Cardiac muscle cell (in vitro differentiated cells and primary cell): ENCODE measurements around the gene SIVA1. TPM values are rescaled to one million over a fixed set of nuclear protein-coding genes. Genes with fewer than 3 reads are reported as not detected.

Experiments
- DNase-seq, 2 donors: peaks; one replicate each; pipeline versions ENCODE4 v3.0.0 to v3.0.0-alpha.2; 2010 to 2017; ENCODE audit warnings: low read depth in 1 of 2, low spot score in 1 of 2
- H3K27ac ChIP-seq: fragments of 200-600 bp; sonication (generic); 2 replicates; pipeline ENCODE4 v1.5.1; 2016
- H3K27me3 ChIP-seq: fragments of 200-600 bp; sonication (generic); 2 replicates; pipeline ENCODE4 v1.6.0; 2016; ENCODE audit warnings: control low read depth
- H3K36me3 ChIP-seq: fragments of 200-600 bp; sonication (generic); 2 replicates; pipeline ENCODE4 v1.5.1; 2016; ENCODE audit warnings: control low read depth
- H3K4me1 ChIP-seq: fragments of 200-600 bp; sonication (generic); 2 replicates; pipeline ENCODE4 v1.8.1; 2017; ENCODE audit warnings: low read depth, mild to moderate bottlenecking, mixed run types
- H3K4me3 ChIP-seq: fragments of 200-600 bp; sonication (generic); 2 replicates; pipeline ENCODE4 v1.5.1; 2016; ENCODE audit warnings: mild to moderate bottlenecking
- H3K9me3 ChIP-seq: fragments of 200-600 bp; sonication (generic); 2 replicates; pipeline ENCODE4 v1.5.1; 2017; ENCODE audit warnings: low read depth, mild to moderate bottlenecking, control low read depth
- polyA plus RNA-seq: library from polyadenylated mRNA; unstranded; fragments of >200 nt; fragmentation: Nextera tagmentation; extraction: Ambion mirVana; gene quantifications from 2 replicates; pipeline ENCODE4 v1.2.1, GENCODE V29; 2016
- total RNA-seq: library from RNA; depleted of rRNA; stranded (reverse); fragments of >200 nt; gene quantifications from 2 replicates; pipeline ENCODE4 v1.2.3, GENCODE V29; 2016
- TF ChIP-seq, protein P1 (sequence below): IDR thresholded peaks from 2 replicates; pipeline ENCODE4 v1.5.1; 2012; ENCODE audit warnings: low read depth, mild to moderate bottlenecking, low read length

SIVA1 gene
- total and polyA plus RNA-seq, 2 experiments from 2014 or later: 145 to 278 TPM

DNA sequence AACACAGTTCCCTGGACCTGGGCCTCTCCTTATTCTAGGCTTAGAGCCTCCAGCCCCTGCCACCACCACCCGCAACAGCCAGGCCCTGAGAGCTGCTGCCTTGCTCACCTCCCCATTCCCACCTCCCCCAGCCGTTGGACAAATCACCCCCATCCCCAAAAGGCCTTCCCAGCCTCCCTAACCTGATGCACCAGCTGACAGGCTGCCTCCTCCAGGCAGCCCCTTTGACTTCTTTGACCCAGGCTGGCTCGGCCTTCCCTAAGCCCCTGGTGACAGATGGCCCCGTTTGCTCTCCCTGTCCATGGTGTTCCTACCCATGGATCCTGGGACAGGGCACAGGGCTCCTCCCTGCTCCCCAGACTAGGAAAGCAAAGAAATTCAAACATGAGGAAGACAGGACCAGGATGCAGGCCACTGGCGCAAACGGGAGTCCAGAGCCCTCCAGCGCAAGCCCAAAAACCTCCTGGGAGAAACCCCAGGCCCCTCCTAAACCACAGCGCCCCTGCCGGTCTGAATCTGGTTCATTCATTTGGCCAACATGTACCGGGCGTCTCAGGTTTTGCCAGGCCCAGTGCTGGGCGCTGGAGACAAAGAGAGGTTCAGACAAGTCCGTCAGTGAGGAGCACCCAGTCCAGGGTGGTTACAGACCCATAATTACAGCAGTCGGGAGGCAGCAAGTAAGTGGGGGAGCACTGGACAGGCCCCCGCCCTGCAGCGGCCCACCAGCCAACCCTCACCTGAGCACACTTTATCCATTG lies 40.2 kb downstream of the SIVA1 start:
- Histone ChIP-seq H3K4me3 (no peak overlapping the region), H3K27me3 (no peaks in the 10 kb centered on the region), H3K4me1 (peaks cover 29% of the 10 kb centered on the region), H3K9me3 (no peaks in the 10 kb centered on the region), H3K27ac (no peak overlapping the region), H3K36me3 (peaks cover 6% of the 10 kb centered on the region)
- TF ChIP-seq, protein P1, sequence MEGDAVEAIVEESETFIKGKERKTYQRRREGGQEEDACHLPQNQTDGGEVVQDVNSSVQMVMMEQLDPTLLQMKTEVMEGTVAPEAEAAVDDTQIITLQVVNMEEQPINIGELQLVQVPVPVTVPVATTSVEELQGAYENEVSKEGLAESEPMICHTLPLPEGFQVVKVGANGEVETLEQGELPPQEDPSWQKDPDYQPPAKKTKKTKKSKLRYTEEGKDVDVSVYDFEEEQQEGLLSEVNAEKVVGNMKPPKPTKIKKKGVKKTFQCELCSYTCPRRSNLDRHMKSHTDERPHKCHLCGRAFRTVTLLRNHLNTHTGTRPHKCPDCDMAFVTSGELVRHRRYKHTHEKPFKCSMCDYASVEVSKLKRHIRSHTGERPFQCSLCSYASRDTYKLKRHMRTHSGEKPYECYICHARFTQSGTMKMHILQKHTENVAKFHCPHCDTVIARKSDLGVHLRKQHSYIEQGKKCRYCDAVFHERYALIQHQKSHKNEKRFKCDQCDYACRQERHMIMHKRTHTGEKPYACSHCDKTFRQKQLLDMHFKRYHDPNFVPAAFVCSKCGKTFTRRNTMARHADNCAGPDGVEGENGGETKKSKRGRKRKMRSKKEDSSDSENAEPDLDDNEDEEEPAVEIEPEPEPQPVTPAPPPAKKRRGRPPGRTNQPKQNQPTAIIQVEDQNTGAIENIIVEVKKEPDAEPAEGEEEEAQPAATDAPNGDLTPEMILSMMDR: no peak
- no peak for DNase-seq

DNA sequence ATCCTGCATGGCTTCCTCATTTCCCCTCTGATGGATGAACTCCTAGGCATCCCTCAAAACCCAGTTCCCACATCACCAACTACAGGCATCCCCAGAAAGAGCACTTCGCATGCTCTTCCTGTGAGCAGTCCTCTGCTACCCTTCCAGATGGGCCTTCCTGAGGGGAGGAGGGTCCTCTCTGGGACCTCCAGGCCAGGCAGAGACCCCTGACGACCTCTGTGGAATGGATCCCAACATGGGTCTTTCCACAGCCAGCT lies 40.7 kb downstream of the SIVA1 start:
- peaks cover 29% of the 10 kb centered on the region for H3K4me1 ChIP-seq
- TF ChIP-seq, protein P1: no peak
- no peaks in the 10 kb centered on the region for H3K9me3 ChIP-seq
- H3K36me3 ChIP-seq: peaks cover 6% of the 10 kb centered on the region
- H3K27me3 ChIP-seq: no peaks in the 10 kb centered on the region
- no peak overlapping the region for H3K4me3 ChIP-seq
- DNase-seq: no peak
- no peak overlapping the region for H3K27ac ChIP-seq

DNA sequence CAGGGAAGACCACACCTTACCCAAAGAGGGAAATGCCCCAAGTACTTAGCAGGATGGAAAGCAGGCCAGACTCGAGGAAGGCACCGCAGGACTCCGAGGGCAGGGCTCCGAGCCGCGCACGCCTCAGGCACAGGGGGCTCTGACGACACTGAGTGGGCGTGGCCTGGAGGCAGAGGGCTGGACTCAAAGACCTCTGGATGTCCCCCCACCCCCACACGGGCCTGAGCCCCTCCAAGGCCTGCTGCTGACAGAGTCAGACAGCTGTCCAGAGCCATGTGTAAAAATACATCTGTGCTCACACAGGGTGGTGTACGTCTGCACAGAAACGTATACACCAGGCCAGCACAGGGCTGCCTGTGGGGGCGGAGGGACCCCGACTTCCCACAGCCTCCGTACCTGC lies 41.2 kb downstream of the SIVA1 start:
- DNase-seq: peak; percentile 71 to 82
- H3K9me3 ChIP-seq: no peaks in the 10 kb centered on the region
- peaks cover 6% of the 10 kb centered on the region for H3K36me3 ChIP-seq
- peak overlapping the region; percentile 75 for H3K27ac ChIP-seq
- TF ChIP-seq, protein P1: no peak
- H3K27me3 ChIP-seq: no peaks in the 10 kb centered on the region
- H3K4me3 ChIP-seq: peak overlapping the region; percentile 96
- peaks cover 29% of the 10 kb centered on the region for H3K4me1 ChIP-seq

DNA sequence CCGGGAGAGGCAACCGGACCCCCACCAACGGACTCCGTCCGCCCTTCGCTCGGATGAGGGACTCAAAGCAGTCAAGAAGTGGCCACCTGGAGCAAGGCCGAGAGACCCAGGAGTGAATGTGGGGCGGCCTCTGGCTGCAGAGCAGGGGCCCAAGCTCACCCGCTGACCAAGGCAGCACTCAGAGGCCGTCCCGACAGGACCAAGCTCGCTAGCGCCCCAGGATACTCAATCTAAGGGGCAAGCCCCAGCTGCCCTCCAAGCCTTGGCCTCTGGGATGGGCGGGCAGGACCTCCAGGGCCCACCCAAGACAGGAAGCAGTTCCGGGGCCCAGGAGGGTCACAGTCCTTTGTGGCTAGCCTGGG lies 41.7 kb downstream of the SIVA1 start:
- TF ChIP-seq, protein P1: peak; percentile 3
- Histone ChIP-seq H3K4me3 (peak overlapping the region; percentile 96), H3K27ac (peak overlapping the region; percentile 75), H3K4me1 (peaks cover 29% of the 10 kb centered on the region), H3K27me3 (no peaks in the 10 kb centered on the region), H3K36me3 (peaks cover 6% of the 10 kb centered on the region), H3K9me3 (no peaks in the 10 kb centered on the region)
- peak; percentile 32 to 56 for DNase-seq

DNA sequence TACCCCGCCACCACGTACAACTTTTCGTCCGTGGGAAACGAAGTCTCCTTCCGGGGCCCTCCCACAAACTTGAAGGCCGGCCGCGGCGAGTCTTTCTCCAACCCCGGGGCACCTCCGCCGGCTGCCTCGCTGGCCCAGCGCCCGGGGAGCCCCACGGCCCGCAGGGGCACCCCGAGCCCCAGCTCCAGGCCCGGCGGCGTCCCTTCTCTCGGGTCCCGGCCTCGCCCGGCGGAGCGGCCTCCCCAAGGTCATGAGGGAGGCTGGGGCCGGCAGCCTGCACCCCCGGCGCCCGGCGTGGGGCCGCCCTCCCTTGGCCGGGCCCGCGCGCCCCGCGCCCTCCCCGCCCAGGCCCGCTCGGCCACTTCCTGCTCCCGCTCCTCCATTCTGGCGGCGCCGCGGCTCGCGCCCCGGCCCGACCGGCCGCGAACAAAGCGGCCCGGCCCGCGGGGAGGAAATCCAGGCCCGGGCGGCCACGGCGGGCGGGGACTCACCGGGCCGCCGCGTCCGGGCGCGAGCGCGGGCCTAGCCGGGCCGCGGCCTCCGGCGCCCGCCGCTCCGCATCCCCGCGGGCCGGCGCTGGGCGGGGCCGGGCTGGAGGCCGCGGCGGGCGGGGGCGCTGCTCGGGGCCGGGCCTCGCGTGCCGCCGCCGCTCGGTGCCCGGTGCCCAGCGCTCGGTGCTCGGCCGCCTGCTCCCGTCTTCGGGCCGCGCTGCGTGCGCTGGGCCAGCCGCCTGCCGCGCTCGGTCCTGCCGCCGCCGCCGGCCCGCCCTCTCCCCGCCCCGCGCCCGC lies 42.2 kb downstream of the SIVA1 start, which contains the start of gene AKT1:
Gene AKT1, minus strand, starts transcription at position 756 of the 788 bp plus-strand sequence. CDS start 3,105 bp downstream, outside the sequence.
- H3K4me1 ChIP-seq: peaks cover 33% of the 10 kb centered on the region
- peak in 1 of 2 donors; percentile 21 for DNase-seq

More for the DNA sequence above, 42.2 kb downstream of the SIVA1 start, which contains the start of gene AKT1:
- H3K27me3 ChIP-seq: no peaks in the 10 kb centered on the region
- H3K27ac ChIP-seq: peak within 1 kb of the TSS; percentile 75
- no peaks in the 10 kb centered on the region for H3K9me3 ChIP-seq
- peaks cover 6% of the 10 kb centered on the region for H3K36me3 ChIP-seq
- peak within 1 kb of the TSS; percentile 96 for H3K4me3 ChIP-seq
- TF ChIP-seq, protein P1: no peak
